Measurements from ENCODE around the gene MMP11. TPM values are rescaled to one million over a fixed set of nuclear protein-coding genes. Genes with fewer than 3 reads are reported as not detected.

The MMP11 gene
- polyA plus RNA-seq, 1 experiment: 38.1 TPM

DNA sequence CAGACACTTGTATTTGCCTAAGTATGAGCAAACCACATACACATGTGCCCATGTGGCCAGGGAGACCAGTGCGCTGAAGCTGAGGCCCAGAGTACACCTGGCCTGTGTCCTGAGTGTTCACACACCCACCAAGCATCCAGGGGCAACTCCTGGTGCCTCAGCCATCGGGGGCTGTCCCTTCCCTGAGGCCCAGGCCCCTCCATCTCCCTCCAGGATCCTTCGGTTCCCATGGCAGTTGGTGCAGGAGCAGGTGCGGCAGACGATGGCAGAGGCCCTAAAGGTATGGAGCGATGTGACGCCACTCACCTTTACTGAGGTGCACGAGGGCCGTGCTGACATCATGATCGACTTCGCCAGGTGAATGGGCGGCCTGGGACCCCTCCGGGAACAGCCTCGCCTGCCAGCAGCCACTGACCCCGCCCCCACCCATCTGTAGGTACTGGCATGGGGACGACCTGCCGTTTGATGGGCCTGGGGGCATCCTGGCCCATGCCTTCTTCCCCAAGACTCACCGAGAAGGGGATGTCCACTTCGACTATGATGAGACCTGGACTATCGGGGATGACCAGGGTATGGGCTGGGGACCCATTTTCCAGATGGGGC is 7.6 kb downstream of the MMP11 start:
- ChIA-PET POLR2A (no interaction called here), CTCF (no interaction called here)
- TF ChIP-seq, protein P1, sequence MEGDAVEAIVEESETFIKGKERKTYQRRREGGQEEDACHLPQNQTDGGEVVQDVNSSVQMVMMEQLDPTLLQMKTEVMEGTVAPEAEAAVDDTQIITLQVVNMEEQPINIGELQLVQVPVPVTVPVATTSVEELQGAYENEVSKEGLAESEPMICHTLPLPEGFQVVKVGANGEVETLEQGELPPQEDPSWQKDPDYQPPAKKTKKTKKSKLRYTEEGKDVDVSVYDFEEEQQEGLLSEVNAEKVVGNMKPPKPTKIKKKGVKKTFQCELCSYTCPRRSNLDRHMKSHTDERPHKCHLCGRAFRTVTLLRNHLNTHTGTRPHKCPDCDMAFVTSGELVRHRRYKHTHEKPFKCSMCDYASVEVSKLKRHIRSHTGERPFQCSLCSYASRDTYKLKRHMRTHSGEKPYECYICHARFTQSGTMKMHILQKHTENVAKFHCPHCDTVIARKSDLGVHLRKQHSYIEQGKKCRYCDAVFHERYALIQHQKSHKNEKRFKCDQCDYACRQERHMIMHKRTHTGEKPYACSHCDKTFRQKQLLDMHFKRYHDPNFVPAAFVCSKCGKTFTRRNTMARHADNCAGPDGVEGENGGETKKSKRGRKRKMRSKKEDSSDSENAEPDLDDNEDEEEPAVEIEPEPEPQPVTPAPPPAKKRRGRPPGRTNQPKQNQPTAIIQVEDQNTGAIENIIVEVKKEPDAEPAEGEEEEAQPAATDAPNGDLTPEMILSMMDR (IDR thresholded peaks at IDR 0.05; ENCODE audit: insufficient read depth, low read depth, low read length): no peak
- DNase-seq (ENCODE audit: low read depth): no peak
- Histone ChIP-seq H3K27me3 (ENCODE audit: control insufficient read depth, insufficient read depth, low read length) (no peaks in the 10 kb centered on the region), H3K36me3 (ENCODE audit: control insufficient read depth, insufficient read depth, low read length) (peaks cover 3% of the 10 kb centered on the region; the same call in 1 of the 2 replicates), H3K4me3 (ENCODE audit: low read depth, low read length) (no peak overlapping the region)

DNA sequence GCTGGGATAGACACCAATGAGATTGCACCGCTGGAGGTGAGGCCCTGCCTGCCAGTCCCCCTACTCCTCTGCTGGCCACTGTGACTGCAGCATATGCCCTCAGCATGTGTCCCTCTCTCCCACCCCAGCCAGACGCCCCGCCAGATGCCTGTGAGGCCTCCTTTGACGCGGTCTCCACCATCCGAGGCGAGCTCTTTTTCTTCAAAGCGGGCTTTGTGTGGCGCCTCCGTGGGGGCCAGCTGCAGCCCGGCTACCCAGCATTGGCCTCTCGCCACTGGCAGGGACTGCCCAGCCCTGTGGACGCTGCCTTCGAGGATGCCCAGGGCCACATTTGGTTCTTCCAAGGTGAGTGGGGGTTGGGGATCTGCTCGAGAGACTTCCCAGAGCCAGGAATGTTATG is 8.4 kb downstream of the MMP11 start:
- no peak for DNase-seq (ENCODE audit: low read depth)
- ChIA-PET POLR2A (no interaction called here), CTCF (interaction anchor here (1.1 to 2.3 kb wide), 3 partner anchors 10 to 69 kb away, joined by 6 to 9 read pairs (median 6); partner anchors contain the start of gene CHCHD10)
- TF ChIP-seq, protein P1 (IDR thresholded peaks at IDR 0.05; ENCODE audit: insufficient read depth, low read depth, low read length): no peak
- Histone ChIP-seq H3K4me3 (ENCODE audit: low read depth, low read length) (no peak overlapping the region), H3K36me3 (ENCODE audit: control insufficient read depth, insufficient read depth, low read length) (peaks cover 3% of the 10 kb centered on the region; the same call in 1 of the 2 replicates), H3K27me3 (ENCODE audit: control insufficient read depth, insufficient read depth, low read length) (no peaks in the 10 kb centered on the region)

DNA sequence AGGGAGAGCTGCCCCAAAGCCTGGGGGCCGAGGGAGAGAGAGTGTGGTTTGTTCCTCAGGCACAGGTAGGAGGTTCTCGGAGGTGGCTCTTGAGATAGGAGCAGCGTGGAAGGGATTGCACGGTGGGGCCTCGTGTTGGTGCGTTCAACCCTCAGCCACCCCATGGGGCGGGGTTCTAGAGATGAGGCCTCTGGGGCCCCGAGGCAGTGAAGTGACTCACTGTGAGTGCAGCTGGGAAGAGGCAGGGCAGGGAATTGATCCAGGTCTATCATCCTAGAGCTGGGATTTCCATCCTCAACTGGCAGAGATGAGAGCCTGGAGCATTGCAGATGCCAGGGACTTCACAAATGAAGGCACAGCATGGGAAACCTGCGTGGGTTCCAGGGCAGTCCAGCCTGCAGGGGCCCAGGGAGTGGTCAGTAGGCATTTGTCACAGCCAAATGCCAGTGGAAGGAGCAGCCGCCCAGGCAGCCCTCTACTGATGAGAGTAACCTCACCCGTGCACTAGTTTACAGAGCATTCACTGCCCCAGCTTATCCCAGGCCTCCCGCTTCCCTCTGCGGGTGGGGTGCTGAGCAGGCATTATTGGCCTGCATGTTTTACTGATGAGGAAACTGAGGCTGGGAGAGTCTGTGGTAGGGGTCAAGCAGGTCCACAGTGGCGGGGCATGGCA is 9.0 kb downstream of the MMP11 start:
- TF ChIP-seq, protein P1 (IDR thresholded peaks at IDR 0.05; ENCODE audit: insufficient read depth, low read depth, low read length): no peak
- no peaks in the 10 kb centered on the region for H3K27me3 ChIP-seq (ENCODE audit: control insufficient read depth, insufficient read depth, low read length)
- ChIA-PET CTCF (interaction anchor here (1.1 to 2.3 kb wide), 3 partner anchors 11 to 68 kb away, joined by 6 to 9 read pairs (median 6); partner anchors contain the start of gene CHCHD10), POLR2A (no interaction called here)
- H3K4me3 ChIP-seq (ENCODE audit: low read depth, low read length): no peak overlapping the region
- DNase-seq (ENCODE audit: low read depth): no peak
- H3K36me3 ChIP-seq (ENCODE audit: control insufficient read depth, insufficient read depth, low read length): peaks cover 3% of the 10 kb centered on the region; the same call in 1 of the 2 replicates

DNA sequence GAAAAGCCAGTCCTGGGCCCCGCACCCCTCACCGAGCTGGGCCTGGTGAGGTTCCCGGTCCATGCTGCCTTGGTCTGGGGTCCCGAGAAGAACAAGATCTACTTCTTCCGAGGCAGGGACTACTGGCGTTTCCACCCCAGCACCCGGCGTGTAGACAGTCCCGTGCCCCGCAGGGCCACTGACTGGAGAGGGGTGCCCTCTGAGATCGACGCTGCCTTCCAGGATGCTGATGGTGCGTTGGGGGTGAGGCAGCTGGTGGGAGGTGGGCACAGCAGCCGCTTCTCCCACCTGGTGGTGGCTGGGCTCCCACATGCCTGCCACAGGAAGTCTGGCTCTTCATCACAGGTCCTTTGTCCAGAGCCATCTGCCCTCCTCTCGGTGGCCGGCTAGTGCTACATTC is 9.6 kb downstream of the MMP11 start:
- DNase-seq (ENCODE audit: low read depth): no peak
- Histone ChIP-seq H3K27me3 (ENCODE audit: control insufficient read depth, insufficient read depth, low read length) (no peaks in the 10 kb centered on the region), H3K36me3 (ENCODE audit: control insufficient read depth, insufficient read depth, low read length) (peaks cover 3% of the 10 kb centered on the region; the same call in 1 of the 2 replicates), H3K4me3 (ENCODE audit: low read depth, low read length) (no peak overlapping the region)
- POLR2A ChIA-PET: interaction anchor here (0.5 kb wide), 1 partner anchor 11 kb away, joined by 6 read pairs; no protein-coding TSS in a partner anchor
- CTCF ChIA-PET: interaction anchor here (1.1 to 2.3 kb wide), 3 partner anchors 12 to 68 kb away, joined by 6 to 9 read pairs (median 6); partner anchors contain the start of gene CHCHD10
- TF ChIP-seq, protein P1 (IDR thresholded peaks at IDR 0.05; ENCODE audit: insufficient read depth, low read depth, low read length): no peak

DNA sequence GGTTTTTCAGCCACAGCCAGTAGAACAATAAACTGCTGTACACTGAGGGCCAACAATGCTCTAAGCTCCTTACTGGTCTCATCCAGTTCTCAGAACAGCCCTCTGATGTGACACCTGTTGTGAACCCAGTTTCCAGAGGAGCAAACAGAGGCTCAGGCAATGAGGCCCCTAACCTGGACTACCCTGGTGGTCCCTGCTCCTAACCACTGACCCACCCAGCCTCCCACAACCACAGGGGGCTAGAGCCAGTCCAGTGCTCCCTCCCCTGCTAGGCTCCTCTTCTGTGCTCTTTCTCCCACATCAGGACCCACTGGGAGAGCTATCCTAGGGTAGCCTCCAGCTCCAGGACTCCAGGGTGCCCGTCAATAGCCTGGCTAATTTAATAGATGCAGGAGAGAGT is 10.1 kb downstream of the MMP11 start:
- no peaks in the 10 kb centered on the region for H3K27me3 ChIP-seq (ENCODE audit: control insufficient read depth, insufficient read depth, low read length)
- TF ChIP-seq, protein P1 (IDR thresholded peaks at IDR 0.05; ENCODE audit: insufficient read depth, low read depth, low read length): no peak
- DNase-seq (ENCODE audit: low read depth): no peak
- ChIA-PET POLR2A (interaction anchor here (0.5 kb wide), 1 partner anchor 12 kb away, joined by 6 read pairs; no protein-coding TSS in a partner anchor), CTCF (interaction anchor here (1.8 to 2.3 kb wide), 2 partner anchors 12 to 16 kb away, joined by 6 to 9 read pairs; partner anchors contain the start of gene CHCHD10)
- H3K4me3 ChIP-seq (ENCODE audit: low read depth, low read length): no peak overlapping the region
- peaks cover 3% of the 10 kb centered on the region; the same call in 1 of the 2 replicates for H3K36me3 ChIP-seq (ENCODE audit: control insufficient read depth, insufficient read depth, low read length)

Measured in BJ (cell line).